HEK293 (cell line): ENCODE measurements around the gene ENTPD8.

ENCODE experiments used
- CTCF ChIA-PET: fragments of 350-600 bp; formaldehyde crosslinking; extraction: SDS; loops from one replicate; lab custom pipeline; 2021; ENCODE audit warnings: antibody characterized with exemption; lab: Yijun Ruan, JAX
- POLR2A ChIA-PET: fragments of 300-600 bp; formaldehyde crosslinking; extraction: SDS; loops from one replicate; lab custom pipeline; 2020; ENCODE audit warnings: antibody characterized with exemption, inconsistent platforms; lab: Yijun Ruan, JAX
- H3K27ac ChIP-seq: fragments of 200-500 bp; sonication (Bioruptor generic); 2 replicates; pipeline ENCODE4 v1.5.1; 2014; ENCODE audit warnings: low read depth, low read length, control low read depth, inconsistent platforms; ENCODE audit errors: extremely low read depth
- H3K36me3 ChIP-seq, 2 experiments: fragments of 200-500 bp in 1 of 2; sonication (Bioruptor generic) in 1 of 2; 1 replicate in 1 of 2; 2 replicates in 1 of 2; pipeline ENCODE4 v1.5.1; 2014 to 2017; ENCODE audit warnings: inconsistent platforms in 2 of 2, low read length in 2 of 2; ENCODE audit not compliant: control insufficient read depth in 2 of 2, insufficient read depth in 1 of 2
- H3K4me1 ChIP-seq: fragments of 200-500 bp; sonication (Bioruptor generic); 2 replicates; pipeline ENCODE4 v1.5.1; 2014; ENCODE audit warnings: mild to moderate bottlenecking, low read length, inconsistent platforms; ENCODE audit not compliant: control insufficient read depth, insufficient read depth
- H3K4me3 ChIP-seq: 2 replicates; pipeline ENCODE4 v1.5.1; 2011; ENCODE audit warnings: low read depth, mild to moderate bottlenecking, control low read depth, low read length, moderate library complexity
- H3K9me3 ChIP-seq: fragments of 200-500 bp; sonication (Bioruptor generic); 2 replicates; pipeline ENCODE4 v1.5.1; 2014; ENCODE audit warnings: low read depth, low read length, inconsistent platforms; ENCODE audit not compliant: control insufficient read depth, insufficient read depth
- GLI2 ChIP-seq: fragments of 450-650 bp; formaldehyde crosslinking; IDR thresholded peaks from 2 replicates; pipeline ENCODE4; 2017; ENCODE audit warnings: missing biosample characterization, missing genetic modification characterization, low read depth, borderline replicate concordance
- GLIS1 ChIP-seq: fragments of 450-650 bp; formaldehyde crosslinking; IDR thresholded peaks from 2 replicates; pipeline ENCODE4 v1.5.1; 2016; ENCODE audit warnings: missing biosample characterization, missing genetic modification characterization
- HOXA7 ChIP-seq: sonication (generic); formaldehyde crosslinking; IDR thresholded peaks from 2 replicates; pipeline ENCODE4 v1.8.1; 2022; ENCODE audit warnings: missing genetic modification reagents, borderline replicate concordance
- PRDM1 ChIP-seq: fragments of 450-650 bp; formaldehyde crosslinking; IDR thresholded peaks from 2 replicates; pipeline ENCODE4; 2016; ENCODE audit warnings: missing biosample characterization, missing genetic modification characterization
- TCF7L2 ChIP-seq: IDR thresholded peaks from 2 replicates; pipeline ENCODE4 v1.6.1; 2011; ENCODE audit warnings: low read depth, mild to moderate bottlenecking, inconsistent platforms, low read length, moderate library complexity, borderline replicate concordance
- ZBTB7A ChIP-seq: fragments of 450-650 bp; formaldehyde crosslinking; IDR thresholded peaks from 2 replicates; pipeline ENCODE4 v1.5.1; 2016; ENCODE audit warnings: low read depth, missing biosample characterization, missing genetic modification characterization
- ZFP69B ChIP-seq: fragments of 450-650 bp; formaldehyde crosslinking; IDR thresholded peaks from 2 replicates; pipeline ENCODE4 v1.5.1; 2016; ENCODE audit warnings: missing biosample characterization, missing genetic modification characterization
- ZNF2 ChIP-seq: fragments of 450-650 bp; formaldehyde crosslinking; IDR thresholded peaks from 2 replicates; pipeline ENCODE4 v1.5.1; 2016; ENCODE audit warnings: missing biosample characterization, missing genetic modification characterization
- ZNF239 ChIP-seq: fragments of 450-650 bp; formaldehyde crosslinking; IDR thresholded peaks from 2 replicates; pipeline ENCODE4 v1.5.1; 2016; ENCODE audit warnings: missing biosample characterization, missing genetic modification characterization
- ZNF24 ChIP-seq: fragments of 450-650 bp; formaldehyde crosslinking; IDR thresholded peaks from 2 replicates; pipeline ENCODE4 v1.5.1; 2016; ENCODE audit warnings: missing biosample characterization, missing genetic modification characterization
- ZNF292 ChIP-seq: fragments of 450-650 bp; formaldehyde crosslinking; IDR thresholded peaks from 2 replicates; pipeline ENCODE4 v1.5.1; 2016; ENCODE audit warnings: low read depth, missing biosample characterization, missing genetic modification characterization, borderline replicate concordance
- ZNF354C ChIP-seq: fragments of 450-650 bp; formaldehyde crosslinking; IDR thresholded peaks from 2 replicates; pipeline ENCODE4 v1.5.1; 2016; ENCODE audit warnings: missing biosample characterization, missing genetic modification characterization, low read depth, borderline replicate concordance
- ZNF37A ChIP-seq: fragments of 450-650 bp; IDR thresholded peaks from 2 replicates; pipeline ENCODE4 v1.5.1; 2018; ENCODE audit warnings: missing biosample characterization, missing genetic modification characterization
- ZNF670 ChIP-seq: fragments of 450-650 bp; formaldehyde crosslinking; IDR thresholded peaks from 2 replicates; pipeline ENCODE4 v1.5.1; 2016; ENCODE audit warnings: missing biosample characterization, missing genetic modification characterization, low read depth
- ZNF707 ChIP-seq: fragments of 450-650 bp; formaldehyde crosslinking; IDR thresholded peaks from 2 replicates; pipeline ENCODE4 v1.5.1; 2016; ENCODE audit warnings: missing biosample characterization, missing genetic modification characterization
- ZSCAN16 ChIP-seq: fragments of 450-650 bp; formaldehyde crosslinking; IDR thresholded peaks from 2 replicates; pipeline ENCODE4 v1.5.1; 2016; ENCODE audit warnings: missing biosample characterization, missing genetic modification characterization
- TF ChIP-seq, protein P1 (sequence below): fragments of 450-650 bp; formaldehyde crosslinking; conservative IDR thresholded peaks from 2 replicates; pipeline ENCODE4 v1.5.1; 2016; ENCODE audit warnings: low read depth, missing biosample characterization, missing genetic modification characterization
- TF ChIP-seq, protein P2 (sequence below): fragments of 450-650 bp; formaldehyde crosslinking; IDR thresholded peaks from 2 replicates; pipeline ENCODE4 v1.5.1; 2016; ENCODE audit warnings: missing biosample characterization, missing genetic modification characterization, borderline replicate concordance
- TF ChIP-seq, protein P3 (sequence below): fragments of 450-650 bp; IDR thresholded peaks from 2 replicates; pipeline ENCODE4 v1.5.1; 2018; ENCODE audit warnings: missing biosample characterization, mild to moderate bottlenecking, missing genetic modification characterization

Gene ENTPD8

DNA sequence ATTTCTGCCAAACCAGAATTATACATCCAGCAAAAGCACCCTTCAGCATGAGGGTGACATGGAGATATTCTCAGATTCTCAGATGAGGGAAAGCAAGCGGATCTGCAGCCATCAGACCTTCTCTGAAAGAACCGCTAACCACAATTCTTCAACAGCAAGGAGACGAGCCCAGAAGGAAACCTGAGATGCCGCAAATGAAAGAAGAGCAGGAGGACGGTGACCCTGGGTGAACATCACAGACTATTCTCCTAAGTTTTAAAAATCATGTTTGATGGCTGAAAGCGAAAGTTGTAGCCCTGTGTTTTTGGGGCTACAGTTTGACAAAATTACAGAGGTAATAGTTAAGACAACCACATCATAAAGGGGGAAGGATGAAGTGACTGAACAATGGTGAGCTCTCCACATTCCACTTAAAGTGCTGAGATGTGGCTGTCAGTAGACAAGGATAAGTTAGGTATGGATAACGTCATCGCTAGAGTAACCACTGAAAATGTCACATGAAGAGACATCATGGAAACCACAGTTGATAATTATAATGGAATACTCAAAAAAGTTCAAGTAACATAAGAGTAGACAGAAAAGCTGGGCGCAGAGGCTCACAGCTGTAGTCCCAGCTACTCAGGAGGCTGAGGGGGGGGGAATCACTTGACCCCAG lies 49.5 kb upstream of the ENTPD8 start (continued):
- TF ChIP-seq ZNF292 (tag by site-specific recombination) (no peak), ZNF670 (no peak), ZNF707 (tag by site-specific recombination) (no peak), GLI2 (tag by site-specific recombination) (no peak)
- TF ChIP-seq, all 188 proteins: peak for 0

DNA sequence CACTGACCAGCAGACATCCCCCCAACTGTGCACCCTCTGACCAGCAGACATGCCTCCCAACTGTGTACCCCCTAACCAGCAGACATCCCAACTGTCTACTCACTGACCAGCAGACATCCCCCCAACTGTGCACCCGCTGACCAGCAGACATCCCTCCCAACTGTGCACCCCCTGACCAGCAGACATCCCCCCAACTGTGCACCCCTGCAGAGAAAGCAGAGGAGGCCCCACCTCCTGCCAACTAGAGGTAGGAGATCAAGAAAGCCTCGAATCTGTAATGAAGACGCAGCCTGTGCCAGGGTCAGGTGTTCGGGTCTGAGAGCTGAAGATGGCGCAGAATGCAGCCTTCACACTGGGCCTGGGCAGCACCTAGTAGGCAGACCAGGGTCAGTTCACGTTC lies 47.7 kb upstream of the ENTPD8 start:
- POLR2A ChIA-PET = no interaction called here
- TF ChIP-seq PRDM1 (tag by site-specific recombination) = no peak
- TF ChIP-seq GLIS1 = peak; percentile 73
- no peak for TF ChIP-seq ZNF707 (tag by site-specific recombination)
- TF ChIP-seq, protein P1, sequence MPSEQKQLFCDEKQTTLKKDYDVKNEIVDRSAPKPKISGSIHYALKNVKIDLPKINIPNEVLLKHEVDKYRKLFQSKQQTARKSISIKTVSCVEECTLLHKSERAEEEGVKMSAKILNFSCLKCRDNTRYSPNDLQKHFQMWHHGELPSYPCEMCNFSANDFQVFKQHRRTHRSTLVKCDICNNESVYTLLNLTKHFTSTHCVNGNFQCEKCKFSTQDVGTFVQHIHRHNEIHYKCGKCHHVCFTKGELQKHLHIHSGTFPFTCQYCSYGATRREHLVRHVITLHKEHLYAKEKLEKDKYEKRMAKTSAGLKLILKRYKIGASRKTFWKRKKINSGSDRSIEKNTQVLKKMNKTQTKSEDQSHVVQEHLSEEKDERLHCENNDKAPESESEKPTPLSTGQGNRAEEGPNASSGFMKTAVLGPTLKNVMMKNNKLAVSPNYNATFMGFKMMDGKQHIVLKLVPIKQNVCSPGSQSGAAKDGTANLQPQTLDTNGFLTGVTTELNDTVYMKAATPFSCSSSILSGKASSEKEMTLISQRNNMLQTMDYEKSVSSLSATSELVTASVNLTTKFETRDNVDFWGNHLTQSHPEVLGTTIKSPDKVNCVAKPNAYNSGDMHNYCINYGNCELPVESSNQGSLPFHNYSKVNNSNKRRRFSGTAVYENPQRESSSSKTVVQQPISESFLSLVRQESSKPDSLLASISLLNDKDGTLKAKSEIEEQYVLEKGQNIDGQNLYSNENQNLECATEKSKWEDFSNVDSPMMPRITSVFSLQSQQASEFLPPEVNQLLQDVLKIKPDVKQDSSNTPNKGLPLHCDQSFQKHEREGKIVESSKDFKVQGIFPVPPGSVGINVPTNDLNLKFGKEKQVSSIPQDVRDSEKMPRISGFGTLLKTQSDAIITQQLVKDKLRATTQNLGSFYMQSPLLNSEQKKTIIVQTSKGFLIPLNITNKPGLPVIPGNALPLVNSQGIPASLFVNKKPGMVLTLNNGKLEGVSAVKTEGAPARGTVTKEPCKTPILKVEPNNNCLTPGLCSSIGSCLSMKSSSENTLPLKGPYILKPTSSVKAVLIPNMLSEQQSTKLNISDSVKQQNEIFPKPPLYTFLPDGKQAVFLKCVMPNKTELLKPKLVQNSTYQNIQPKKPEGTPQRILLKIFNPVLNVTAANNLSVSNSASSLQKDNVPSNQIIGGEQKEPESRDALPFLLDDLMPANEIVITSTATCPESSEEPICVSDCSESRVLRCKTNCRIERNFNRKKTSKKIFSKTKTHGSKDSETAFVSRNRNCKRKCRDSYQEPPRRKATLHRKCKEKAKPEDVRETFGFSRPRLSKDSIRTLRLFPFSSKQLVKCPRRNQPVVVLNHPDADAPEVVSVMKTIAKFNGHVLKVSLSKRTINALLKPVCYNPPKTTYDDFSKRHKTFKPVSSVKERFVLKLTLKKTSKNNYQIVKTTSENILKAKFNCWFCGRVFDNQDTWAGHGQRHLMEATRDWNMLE = no peak
- TF ChIP-seq, protein P2, sequence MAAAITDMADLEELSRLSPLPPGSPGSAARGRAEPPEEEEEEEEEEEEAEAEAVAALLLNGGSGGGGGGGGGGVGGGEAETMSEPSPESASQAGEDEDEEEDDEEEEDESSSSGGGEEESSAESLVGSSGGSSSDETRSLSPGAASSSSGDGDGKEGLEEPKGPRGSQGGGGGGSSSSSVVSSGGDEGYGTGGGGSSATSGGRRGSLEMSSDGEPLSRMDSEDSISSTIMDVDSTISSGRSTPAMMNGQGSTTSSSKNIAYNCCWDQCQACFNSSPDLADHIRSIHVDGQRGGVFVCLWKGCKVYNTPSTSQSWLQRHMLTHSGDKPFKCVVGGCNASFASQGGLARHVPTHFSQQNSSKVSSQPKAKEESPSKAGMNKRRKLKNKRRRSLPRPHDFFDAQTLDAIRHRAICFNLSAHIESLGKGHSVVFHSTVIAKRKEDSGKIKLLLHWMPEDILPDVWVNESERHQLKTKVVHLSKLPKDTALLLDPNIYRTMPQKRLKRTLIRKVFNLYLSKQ (tag by site-specific recombination) = no peak
- CTCF ChIA-PET = no interaction called here
- Histone ChIP-seq H3K36me3 (no peaks in the 10 kb centered on the region), H3K4me1 (no peaks in the 10 kb centered on the region), H3K4me3 (no peak overlapping the region), H3K9me3 (no peaks in the 10 kb centered on the region), H3K27ac (no peak overlapping the region)

DNA sequence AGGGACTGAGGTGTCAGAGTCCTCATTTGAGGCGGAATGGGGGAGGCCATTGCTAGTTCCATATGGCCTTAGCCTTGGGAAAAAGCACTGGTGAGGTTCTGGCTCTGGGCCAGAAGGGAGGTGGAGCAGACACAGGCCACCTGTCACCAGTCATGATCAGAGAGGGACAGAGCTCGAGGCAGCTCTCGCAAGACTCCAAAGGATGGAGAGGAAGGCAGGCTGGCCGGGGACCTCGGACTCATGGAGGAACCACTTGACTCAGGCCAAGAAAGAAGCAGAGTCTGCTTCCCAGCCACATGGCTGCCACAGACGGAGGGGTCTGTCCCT lies 47.1 kb upstream of the ENTPD8 start:
- Histone ChIP-seq H3K36me3 (no peaks in the 10 kb centered on the region), H3K4me3 (no peak overlapping the region), H3K9me3 (no peaks in the 10 kb centered on the region), H3K4me1 (no peaks in the 10 kb centered on the region), H3K27ac (no peak overlapping the region)
- CTCF ChIA-PET = no interaction called here
- TF ChIP-seq ZNF2 (tag by site-specific recombination) (no peak), ZNF24 (tag by site-specific recombination) (no peak), ZNF239 (tag by site-specific recombination) (no peak), HOXA7 (CRISPR knock-in tag) (no peak), ZFP69B (tag by site-specific recombination) (no peak), TCF7L2 (no peak), ZBTB7A (tag by site-specific recombination) (no peak), ZNF354C (tag by site-specific recombination) (no peak), ZNF37A (tag by site-specific recombination) (no peak), ZSCAN16 (tag by site-specific recombination) (no peak)
- TF ChIP-seq, protein P3, sequence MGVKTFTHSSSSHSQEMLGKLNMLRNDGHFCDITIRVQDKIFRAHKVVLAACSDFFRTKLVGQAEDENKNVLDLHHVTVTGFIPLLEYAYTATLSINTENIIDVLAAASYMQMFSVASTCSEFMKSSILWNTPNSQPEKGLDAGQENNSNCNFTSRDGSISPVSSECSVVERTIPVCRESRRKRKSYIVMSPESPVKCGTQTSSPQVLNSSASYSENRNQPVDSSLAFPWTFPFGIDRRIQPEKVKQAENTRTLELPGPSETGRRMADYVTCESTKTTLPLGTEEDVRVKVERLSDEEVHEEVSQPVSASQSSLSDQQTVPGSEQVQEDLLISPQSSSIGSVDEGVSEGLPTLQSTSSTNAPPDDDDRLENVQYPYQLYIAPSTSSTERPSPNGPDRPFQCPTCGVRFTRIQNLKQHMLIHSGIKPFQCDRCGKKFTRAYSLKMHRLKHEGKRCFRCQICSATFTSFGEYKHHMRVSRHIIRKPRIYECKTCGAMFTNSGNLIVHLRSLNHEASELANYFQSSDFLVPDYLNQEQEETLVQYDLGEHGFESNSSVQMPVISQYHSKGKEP = no peak
- POLR2A ChIA-PET = no interaction called here
